Measurements from ENCODE around the gene TXNDC15.
"Not testable (repeated sequence)": the region's sequence is repeated elsewhere in the genome, so short reads cannot be mapped to it uniquely, and the experiment has no call there.

DNA sequence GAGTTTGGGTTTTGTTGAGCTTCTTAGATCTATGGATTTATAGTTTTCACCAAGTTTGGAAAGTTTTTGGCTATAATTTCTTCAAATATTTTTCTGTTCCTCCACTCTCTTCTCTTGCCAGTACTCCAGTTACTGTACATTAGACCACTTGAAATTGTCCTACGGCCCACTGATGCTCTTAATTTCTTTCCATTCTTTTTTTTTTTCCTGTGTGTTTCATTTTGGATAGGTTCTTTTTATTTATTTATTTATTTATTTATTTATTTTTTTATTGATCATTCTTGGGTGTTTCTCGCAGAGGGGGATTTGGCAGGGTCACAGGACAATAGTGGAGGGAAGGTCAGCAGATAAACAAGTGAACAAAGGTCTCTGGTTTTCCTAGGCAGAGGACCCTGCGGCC, 6.8 kb downstream of the TXNDC15 start:
- not testable (repeated sequence) for TF ChIP-seq SPI1 (IDR thresholded peaks at IDR 0.05; ENCODE audit: borderline replicate concordance, low read depth); POLR2AphosphoS5 (IDR thresholded peaks at IDR 0.05; ENCODE audit: low read depth); GABPA (IDR thresholded peaks at IDR 0.05; ENCODE audit: low read depth)
- TF ChIP-seq, protein P1, sequence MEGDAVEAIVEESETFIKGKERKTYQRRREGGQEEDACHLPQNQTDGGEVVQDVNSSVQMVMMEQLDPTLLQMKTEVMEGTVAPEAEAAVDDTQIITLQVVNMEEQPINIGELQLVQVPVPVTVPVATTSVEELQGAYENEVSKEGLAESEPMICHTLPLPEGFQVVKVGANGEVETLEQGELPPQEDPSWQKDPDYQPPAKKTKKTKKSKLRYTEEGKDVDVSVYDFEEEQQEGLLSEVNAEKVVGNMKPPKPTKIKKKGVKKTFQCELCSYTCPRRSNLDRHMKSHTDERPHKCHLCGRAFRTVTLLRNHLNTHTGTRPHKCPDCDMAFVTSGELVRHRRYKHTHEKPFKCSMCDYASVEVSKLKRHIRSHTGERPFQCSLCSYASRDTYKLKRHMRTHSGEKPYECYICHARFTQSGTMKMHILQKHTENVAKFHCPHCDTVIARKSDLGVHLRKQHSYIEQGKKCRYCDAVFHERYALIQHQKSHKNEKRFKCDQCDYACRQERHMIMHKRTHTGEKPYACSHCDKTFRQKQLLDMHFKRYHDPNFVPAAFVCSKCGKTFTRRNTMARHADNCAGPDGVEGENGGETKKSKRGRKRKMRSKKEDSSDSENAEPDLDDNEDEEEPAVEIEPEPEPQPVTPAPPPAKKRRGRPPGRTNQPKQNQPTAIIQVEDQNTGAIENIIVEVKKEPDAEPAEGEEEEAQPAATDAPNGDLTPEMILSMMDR (IDR thresholded peaks at IDR 0.05; ENCODE audit: insufficient read depth, low read length) = not testable (repeated sequence)
- TF ChIP-seq, protein P2, sequence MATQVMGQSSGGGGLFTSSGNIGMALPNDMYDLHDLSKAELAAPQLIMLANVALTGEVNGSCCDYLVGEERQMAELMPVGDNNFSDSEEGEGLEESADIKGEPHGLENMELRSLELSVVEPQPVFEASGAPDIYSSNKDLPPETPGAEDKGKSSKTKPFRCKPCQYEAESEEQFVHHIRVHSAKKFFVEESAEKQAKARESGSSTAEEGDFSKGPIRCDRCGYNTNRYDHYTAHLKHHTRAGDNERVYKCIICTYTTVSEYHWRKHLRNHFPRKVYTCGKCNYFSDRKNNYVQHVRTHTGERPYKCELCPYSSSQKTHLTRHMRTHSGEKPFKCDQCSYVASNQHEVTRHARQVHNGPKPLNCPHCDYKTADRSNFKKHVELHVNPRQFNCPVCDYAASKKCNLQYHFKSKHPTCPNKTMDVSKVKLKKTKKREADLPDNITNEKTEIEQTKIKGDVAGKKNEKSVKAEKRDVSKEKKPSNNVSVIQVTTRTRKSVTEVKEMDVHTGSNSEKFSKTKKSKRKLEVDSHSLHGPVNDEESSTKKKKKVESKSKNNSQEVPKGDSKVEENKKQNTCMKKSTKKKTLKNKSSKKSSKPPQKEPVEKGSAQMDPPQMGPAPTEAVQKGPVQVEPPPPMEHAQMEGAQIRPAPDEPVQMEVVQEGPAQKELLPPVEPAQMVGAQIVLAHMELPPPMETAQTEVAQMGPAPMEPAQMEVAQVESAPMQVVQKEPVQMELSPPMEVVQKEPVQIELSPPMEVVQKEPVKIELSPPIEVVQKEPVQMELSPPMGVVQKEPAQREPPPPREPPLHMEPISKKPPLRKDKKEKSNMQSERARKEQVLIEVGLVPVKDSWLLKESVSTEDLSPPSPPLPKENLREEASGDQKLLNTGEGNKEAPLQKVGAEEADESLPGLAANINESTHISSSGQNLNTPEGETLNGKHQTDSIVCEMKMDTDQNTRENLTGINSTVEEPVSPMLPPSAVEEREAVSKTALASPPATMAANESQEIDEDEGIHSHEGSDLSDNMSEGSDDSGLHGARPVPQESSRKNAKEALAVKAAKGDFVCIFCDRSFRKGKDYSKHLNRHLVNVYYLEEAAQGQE (IDR thresholded peaks at IDR 0.05; ENCODE audit: insufficient replicate concordance, low read depth) = not testable (repeated sequence)

Measured in HL-60 (cell line).